HG02938 (cell line): ENCODE results near the gene PSMD1.

Experiments used
- ATAC-seq: cut with Tn5 transposase; IDR thresholded peaks from one replicate; pipeline ENCODE4 v1.9.1; 2021; ENCODE audit warnings: mild to moderate bottlenecking, moderate library complexity; ENCODE audit not compliant: unreplicated experiment

The PSMD1 gene

GRCh38 chr2:231198291-231199173 lies 141.9 kb downstream of the PSMD1 start, which contains the start of gene ARMC9:
TSS of gene ARMC9 (plus strand) at chr2:231198631. CDS start at chr2:231206239, 7,608 bp downstream.
- peak; percentile 87 for ATAC-seq

GRCh38 chr2:231199219-231199618 lies 142.6 kb downstream of the PSMD1 start:
- ATAC-seq, result no peak

- no peak for ATAC-seq
Measured at GRCh38 chr2:231200805-231201474, 144.3 kb downstream of the PSMD1 start.

- ATAC-seq, result no peak
Measured at GRCh38 chr2:231201475-231201814, 144.8 kb downstream of the PSMD1 start.

GRCh38 chr2:231203087-231203486 lies 146.4 kb downstream of the PSMD1 start:
- no peak for ATAC-seq

- no peak for ATAC-seq
Measured at GRCh38 chr2:231204146-231204545, 147.5 kb downstream of the PSMD1 start.

GRCh38 chr2:231204581-231204980 lies 147.9 kb downstream of the PSMD1 start:
- ATAC-seq, result no peak

- ATAC-seq, result no peak
Measured at GRCh38 chr2:231207734-231208133, 151.1 kb downstream of the PSMD1 start.

- no peak for ATAC-seq
Measured at GRCh38 chr2:231210782-231211181, 154.1 kb downstream of the PSMD1 start.

GRCh38 chr2:231211486-231211885 lies 154.8 kb downstream of the PSMD1 start:
- no peak for ATAC-seq

- no peak for ATAC-seq
Measured at GRCh38 chr2:231212329-231212845, 155.7 kb downstream of the PSMD1 start.

GRCh38 chr2:231213931-231214642 lies 157.4 kb downstream of the PSMD1 start:
- ATAC-seq, result no peak

GRCh38 chr2:231218366-231218765 lies 161.7 kb downstream of the PSMD1 start:
- no peak for ATAC-seq

GRCh38 chr2:231219289-231219688 lies 162.6 kb downstream of the PSMD1 start:
- no peak for ATAC-seq

GRCh38 chr2:231221761-231222160 lies 165.1 kb downstream of the PSMD1 start:
- no peak for ATAC-seq
